Osteoblast (primary cell): ENCODE results near the gene FBXL17. TPM values are rescaled to one million over a fixed set of nuclear protein-coding genes. Genes with fewer than 3 reads are reported as not detected.

ENCODE experiments used
- DNase-seq: peaks from one replicate; pipeline ENCODE4 v3.0.0; 2011; ENCODE audit warnings: low spot score, mixed read lengths; ENCODE audit not compliant: insufficient read length; ENCODE audit errors: missing footprints
- H2AFZ ChIP-seq: 2 replicates; pipeline ENCODE4 v1.6.0; 2011; ENCODE audit warnings: mild to moderate bottlenecking, low read length
- H3K27ac ChIP-seq: 2 replicates; pipeline ENCODE4 v1.5.1; 2011; ENCODE audit warnings: mild to moderate bottlenecking, low read depth, low read length, moderate library complexity
- H3K27me3 ChIP-seq: 2 replicates; pipeline ENCODE4 v1.6.0; 2012; ENCODE audit warnings: mild to moderate bottlenecking, control low read depth, inconsistent platforms, low read length, moderate library complexity; ENCODE audit not compliant: insufficient read depth
- H3K36me3 ChIP-seq: 2 replicates; pipeline ENCODE4 v1.5.1; 2011; ENCODE audit warnings: mild to moderate bottlenecking, low read length, control low read depth, moderate library complexity; ENCODE audit not compliant: insufficient read depth
- H3K4me1 ChIP-seq: 2 replicates; pipeline ENCODE4 v1.5.1; 2011; ENCODE audit warnings: mild to moderate bottlenecking, low read length, control low read depth, moderate library complexity; ENCODE audit not compliant: insufficient read depth
- H3K4me2 ChIP-seq: 2 replicates; pipeline ENCODE4 v1.6.0; 2011; ENCODE audit warnings: mild to moderate bottlenecking, low read length; ENCODE audit not compliant: insufficient read depth
- H3K4me3 ChIP-seq: fragments of 200-600 bp; sonication (generic); 3 replicates; pipeline ENCODE4 v1.5.1; 2012; ENCODE audit warnings: mild to moderate bottlenecking, low read length, inconsistent platforms; ENCODE audit not compliant: insufficient read depth
- H3K79me2 ChIP-seq: 2 replicates; pipeline ENCODE4 v1.6.0; 2012; ENCODE audit warnings: mild to moderate bottlenecking, low read length, control low read depth, inconsistent platforms; ENCODE audit not compliant: insufficient read depth
- H3K9me3 ChIP-seq: 2 replicates; pipeline ENCODE4 v1.5.1; 2011; ENCODE audit warnings: low read depth, low read length, control low read depth
- H4K20me1 ChIP-seq: 2 replicates; pipeline ENCODE4 v1.6.0; 2012; ENCODE audit warnings: mild to moderate bottlenecking, low read length, control low read depth; ENCODE audit not compliant: insufficient read depth
- CTCF ChIP-seq: IDR thresholded peaks from 2 replicates; pipeline ENCODE4 v1.5.1; 2011; ENCODE audit warnings: mild to moderate bottlenecking, low read depth, low read length, moderate library complexity; ENCODE audit errors: extremely low read depth
- total RNA-seq: library from RNA; depleted of rRNA; stranded (reverse); fragments of >200 nt; gene quantifications from 2 replicates; pipeline ENCODE4 v1.2.3, GENCODE V29; 2012

FBXL17 gene
- total RNA-seq, 1 donor = 19.5 TPM

DNA sequence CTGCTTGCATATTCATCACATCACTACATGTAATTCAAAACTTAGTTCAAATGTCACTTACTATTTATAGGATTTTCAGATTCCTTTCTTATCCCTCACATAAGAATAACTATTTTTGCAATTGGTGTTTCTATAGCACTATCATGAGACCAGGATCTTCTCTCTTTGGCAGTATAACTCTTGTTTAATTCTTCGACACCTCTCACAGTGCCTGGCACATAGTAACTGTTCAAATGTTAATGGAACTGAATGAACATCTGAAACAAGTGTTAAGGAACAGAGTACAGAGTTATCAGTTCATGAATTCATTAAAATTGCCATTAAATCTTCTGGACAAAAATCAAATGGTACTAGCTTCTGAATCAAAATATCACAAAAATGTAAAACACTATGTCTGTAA is 40.0 kb downstream of the FBXL17 start:
- Histone ChIP-seq H3K36me3 (no peaks in the 10 kb centered on the region), H3K79me2 (no peaks in the 10 kb centered on the region), H2AFZ (no peak overlapping the region), H3K9me3 (no peaks in the 10 kb centered on the region), H3K4me3 (no peak overlapping the region), H3K4me2 (no peak overlapping the region), H3K27ac (no peak overlapping the region), H3K27me3 (no peaks in the 10 kb centered on the region), H4K20me1 (no peaks in the 10 kb centered on the region), H3K4me1 (no peaks in the 10 kb centered on the region)
- no peak for DNase-seq
- no peak for TF ChIP-seq CTCF

DNA sequence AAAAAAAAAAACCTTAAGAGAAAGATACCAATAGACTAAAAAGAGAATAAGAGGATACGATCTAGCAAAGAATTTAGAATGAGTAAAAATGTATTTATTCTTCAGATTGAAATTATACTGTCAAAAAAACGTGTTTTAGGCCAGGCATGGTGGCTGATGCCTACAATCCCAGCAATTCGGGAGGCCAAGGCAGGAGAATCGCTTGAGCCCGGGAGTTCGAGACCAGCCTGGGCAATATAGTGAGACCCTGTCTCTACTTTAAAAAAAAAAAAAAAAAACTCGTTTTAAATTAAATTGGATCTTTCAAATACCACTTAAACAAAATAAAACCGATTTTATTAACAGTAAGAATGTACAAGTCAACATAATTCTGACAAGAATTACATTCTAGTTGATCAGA is 41.8 kb downstream of the FBXL17 start:
- H3K9me3 ChIP-seq = no peaks in the 10 kb centered on the region
- no peak for TF ChIP-seq CTCF
- DNase-seq = no peak
- no peaks in the 10 kb centered on the region for H3K4me1 ChIP-seq
- H3K4me2 ChIP-seq = no peak overlapping the region
- no peaks in the 10 kb centered on the region for H3K36me3 ChIP-seq
- H3K79me2 ChIP-seq = no peaks in the 10 kb centered on the region
- no peak overlapping the region for H2AFZ ChIP-seq
- no peak overlapping the region for H3K4me3 ChIP-seq
- H4K20me1 ChIP-seq = no peaks in the 10 kb centered on the region
- no peak overlapping the region for H3K27ac ChIP-seq
- H3K27me3 ChIP-seq = no peaks in the 10 kb centered on the region

DNA sequence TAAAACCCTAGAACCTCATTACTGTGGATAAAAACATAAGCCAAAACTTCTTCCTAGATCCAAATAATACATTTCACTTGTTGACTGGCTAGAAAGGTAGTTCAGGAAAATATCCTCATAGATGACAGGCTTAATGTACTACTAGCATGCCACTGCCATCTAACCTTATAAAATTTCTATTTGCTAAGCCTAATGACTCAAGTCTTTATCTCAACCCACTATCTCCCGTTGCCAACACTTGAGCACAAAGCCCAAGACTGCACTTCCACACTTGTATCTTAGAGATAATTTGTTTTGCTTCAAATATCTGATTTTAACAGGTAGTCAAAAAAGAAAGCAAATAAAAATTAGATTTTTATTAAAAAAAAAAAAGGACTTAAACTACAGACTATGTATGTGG is 42.7 kb downstream of the FBXL17 start:
- TF ChIP-seq CTCF = no peak
- Histone ChIP-seq H3K4me1 (no peaks in the 10 kb centered on the region), H3K4me3 (no peak overlapping the region), H3K4me2 (no peak overlapping the region), H3K79me2 (no peaks in the 10 kb centered on the region), H3K9me3 (no peaks in the 10 kb centered on the region), H3K36me3 (no peaks in the 10 kb centered on the region), H4K20me1 (no peaks in the 10 kb centered on the region), H2AFZ (no peak overlapping the region), H3K27me3 (no peaks in the 10 kb centered on the region), H3K27ac (no peak overlapping the region)
- no peak for DNase-seq

DNA sequence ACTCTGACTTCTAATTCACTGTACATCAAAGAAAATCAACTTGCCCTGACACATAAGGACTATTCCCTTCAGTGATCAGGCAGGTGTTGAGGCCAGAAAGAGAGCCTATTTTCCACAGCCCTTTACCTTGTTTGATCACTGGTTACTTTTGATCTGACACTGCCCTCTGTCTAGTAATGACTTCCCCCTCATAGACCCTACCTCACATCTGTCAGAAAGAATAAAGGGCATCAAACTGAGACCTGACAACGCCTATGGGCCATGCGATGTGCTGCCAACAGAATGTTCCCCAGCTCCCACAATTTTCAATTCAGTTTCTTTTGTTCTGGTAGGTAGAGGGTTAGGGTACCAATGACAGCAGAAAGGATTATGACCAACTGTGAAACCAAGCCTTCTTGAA is 47.7 kb downstream of the FBXL17 start:
- no peaks in the 10 kb centered on the region for H3K27me3 ChIP-seq
- H3K79me2 ChIP-seq = no peaks in the 10 kb centered on the region
- H3K4me3 ChIP-seq = no peak overlapping the region
- no peak overlapping the region for H2AFZ ChIP-seq
- no peak for DNase-seq
- no peaks in the 10 kb centered on the region for H4K20me1 ChIP-seq
- no peak overlapping the region for H3K27ac ChIP-seq
- no peaks in the 10 kb centered on the region for H3K4me1 ChIP-seq
- TF ChIP-seq CTCF = no peak
- no peak overlapping the region for H3K4me2 ChIP-seq
- no peaks in the 10 kb centered on the region for H3K9me3 ChIP-seq
- H3K36me3 ChIP-seq = no peaks in the 10 kb centered on the region
